HUES6 (cell line): Measurements from ENCODE around the gene NTF4.

ENCODE experiments used
- H3K27ac ChIP-seq: 2 replicates; pipeline ENCODE4 v1.7.0; 2013; ENCODE audit warnings: low read depth, mild to moderate bottlenecking, low read length, inconsistent platforms
- H3K27me3 ChIP-seq: 2 replicates; pipeline ENCODE4 v1.6.1; 2013; ENCODE audit warnings: low read length; ENCODE audit not compliant: control insufficient read depth, insufficient read depth
- H3K36me3 ChIP-seq: 2 replicates; pipeline ENCODE4 v1.6.1; 2013; ENCODE audit warnings: low read length; ENCODE audit not compliant: control insufficient read depth, insufficient read depth
- H3K4me1 ChIP-seq: 2 replicates; pipeline ENCODE4 v1.6.1; 2013; ENCODE audit warnings: low read length; ENCODE audit not compliant: control insufficient read depth, insufficient read depth
- H3K4me3 ChIP-seq: 2 replicates; pipeline ENCODE4 v1.5.1; 2013; ENCODE audit warnings: low read depth, low read length
- H3K9ac ChIP-seq: one replicate; pipeline ENCODE4 v1.6.1; 2013; ENCODE audit warnings: mild to moderate bottlenecking, low read length
- H3K9me3 ChIP-seq: 2 replicates; pipeline ENCODE4 v1.6.1; 2013; ENCODE audit warnings: low read depth, low read length; ENCODE audit not compliant: control insufficient read depth, insufficient read depth

NTF4 gene

GRCh38 chr19:49064768-49065611 lies at the start of gene NTF4:
NTF4 (minus strand) TSS chr19:49064818; CDS start chr19:49061997, 2,821 bp downstream.
- peak within 1 kb of the TSS; percentile 58 for H3K4me3 ChIP-seq
- H3K4me1 ChIP-seq: peaks cover 25% of the 10 kb centered on the region

GRCh38 chr19:49113762-49114629 lies 49.4 kb upstream of the NTF4 start, which contains the start of gene LIN7B:
LIN7B (plus strand) TSS chr19:49114370; CDS start chr19:49114405, 35 bp downstream.
- H3K27ac ChIP-seq: no peak within 1 kb of the TSS
- peaks cover 6% of the 10 kb centered on the region for H3K27me3 ChIP-seq
- H3K4me1 ChIP-seq: peaks cover 19% of the 10 kb centered on the region; the same call in 1 of the 2 replicates
- H3K36me3 ChIP-seq: peaks cover 10% of the 10 kb centered on the region
- H3K9me3 ChIP-seq: no peaks in the 10 kb centered on the region
- peak within 1 kb of the TSS; percentile 79 for H3K9ac ChIP-seq
- H3K4me3 ChIP-seq: peak within 1 kb of the TSS; percentile 71

More at GRCh38 chr19:49064768-49065611, at the start of gene NTF4:
- no peak within 1 kb of the TSS for H3K27ac ChIP-seq
- peak within 1 kb of the TSS; percentile 7 for H3K9ac ChIP-seq
- no peaks in the 10 kb centered on the region for H3K9me3 ChIP-seq
- no peaks in the 10 kb centered on the region for H3K36me3 ChIP-seq
- H3K27me3 ChIP-seq: peaks cover 60% of the 10 kb centered on the region

GRCh38 chr19:49111218-49111998 lies 46.8 kb upstream of the NTF4 start:
- no peak overlapping the region for H3K9ac ChIP-seq
- peaks cover 16% of the 10 kb centered on the region; the same call in 1 of the 2 replicates for H3K4me1 ChIP-seq
- peaks cover 36% of the 10 kb centered on the region for H3K36me3 ChIP-seq
- H3K9me3 ChIP-seq: no peaks in the 10 kb centered on the region
- no peak overlapping the region for H3K27ac ChIP-seq
- peaks cover 6% of the 10 kb centered on the region for H3K27me3 ChIP-seq
- no peak overlapping the region for H3K4me3 ChIP-seq

GRCh38 chr19:49110567-49110966 lies 45.9 kb upstream of the NTF4 start:
- Histone ChIP-seq H3K36me3 (peaks cover 44% of the 10 kb centered on the region), H3K27ac (no peak overlapping the region), H3K4me1 (peaks cover 16% of the 10 kb centered on the region; the same call in 1 of the 2 replicates), H3K27me3 (peaks cover 6% of the 10 kb centered on the region), H3K4me3 (no peak overlapping the region), H3K9me3 (no peaks in the 10 kb centered on the region), H3K9ac (no peak overlapping the region)

- H3K27ac ChIP-seq: no peak overlapping the region
- peaks cover 12% of the 10 kb centered on the region; the same call in 1 of the 2 replicates for H3K4me1 ChIP-seq
- no peaks in the 10 kb centered on the region for H3K9me3 ChIP-seq
- H3K4me3 ChIP-seq: no peak overlapping the region
- H3K36me3 ChIP-seq: peaks cover 53% of the 10 kb centered on the region
- H3K27me3 ChIP-seq: no peaks in the 10 kb centered on the region
- no peak overlapping the region for H3K9ac ChIP-seq
Observed at GRCh38 chr19:49109569-49110233, 45.1 kb upstream of the NTF4 start.

GRCh38 chr19:49109051-49109450 lies 44.4 kb upstream of the NTF4 start:
- Histone ChIP-seq H3K4me1 (peaks cover 12% of the 10 kb centered on the region; the same call in 1 of the 2 replicates), H3K4me3 (no peak overlapping the region), H3K27me3 (no peaks in the 10 kb centered on the region), H3K27ac (no peak overlapping the region), H3K36me3 (peaks cover 59% of the 10 kb centered on the region), H3K9ac (no peak overlapping the region), H3K9me3 (no peaks in the 10 kb centered on the region)

GRCh38 chr19:49107625-49108459 lies 43.2 kb upstream of the NTF4 start:
- Histone ChIP-seq H3K27ac (no peak overlapping the region), H3K9ac (no peak overlapping the region), H3K9me3 (no peaks in the 10 kb centered on the region), H3K27me3 (no peaks in the 10 kb centered on the region), H3K4me1 (0 out of 2 replicates have a peak, but pooled peaks cover 8% of the 10 kb centered on the region), H3K36me3 (peaks cover 72% of the 10 kb centered on the region), H3K4me3 (no peak overlapping the region)

- Histone ChIP-seq H3K4me1 (0 out of 2 replicates have a peak, but pooled peaks cover 8% of the 10 kb centered on the region), H3K9me3 (no peaks in the 10 kb centered on the region), H3K27me3 (no peaks in the 10 kb centered on the region), H3K27ac (no peak overlapping the region), H3K36me3 (peaks cover 81% of the 10 kb centered on the region), H3K4me3 (no peak overlapping the region), H3K9ac (no peak overlapping the region)
Observed at GRCh38 chr19:49106648-49107135, 42.1 kb upstream of the NTF4 start.

- no peak overlapping the region for H3K27ac ChIP-seq
- H3K36me3 ChIP-seq: peaks cover 96% of the 10 kb centered on the region
- no peak overlapping the region for H3K9ac ChIP-seq
- H3K4me1 ChIP-seq: peaks cover 8% of the 10 kb centered on the region; the same call in 1 of the 2 replicates
- H3K27me3 ChIP-seq: no peaks in the 10 kb centered on the region
- H3K9me3 ChIP-seq: no peaks in the 10 kb centered on the region
- no peak overlapping the region for H3K4me3 ChIP-seq
Observed at GRCh38 chr19:49104229-49104864, 39.7 kb upstream of the NTF4 start.
